GM12878 (cell line): ENCODE measurements around the gene CLN6. TPM values are rescaled to one million over a fixed set of nuclear protein-coding genes. Genes with fewer than 3 reads are reported as not detected.
"Not testable (repeated sequence)": the region's sequence is repeated elsewhere in the genome, so short reads cannot be mapped to it uniquely, and the experiment has no call there.

Source experiments
- ATAC-seq: fragments of 200-7000 bp; cut with Tn5 transposase; 3 replicates; pipeline ENCODE4 v1.9.1; 2020; ENCODE audit warnings: mild to moderate bottlenecking, moderate library complexity
- BruUV-seq: library from RNA; stranded (reverse); fragments of 400-500 nt; replicated peaks from 2 replicates; lab custom pipeline; 2021; lab: Mats Ljungman, UMichigan
- CTCF ChIA-PET: fragments of 300-600 bp; sonication (Branson Sonifier 250); formaldehyde crosslinking; extraction: SDS; loops from one replicate; lab custom pipeline; 2021; ENCODE audit warnings: inconsistent platforms; lab: Yijun Ruan, JAX
- POLR2A ChIA-PET: fragments of 350-600 bp; formaldehyde crosslinking; extraction: SDS; loops from one replicate; lab custom pipeline; 2021; ENCODE audit warnings: inconsistent platforms; lab: Charles Lee
- RAD21 ChIA-PET: fragments of 300-600 bp; sonication (Branson Sonifier 250); formaldehyde crosslinking; loops from one replicate; lab custom pipeline; 2023; ENCODE audit warnings: antibody characterized with exemption; ENCODE audit not compliant: unreplicated experiment; lab: Charles Lee
- SMC1A ChIA-PET: fragments of 300-600 bp; sonication (Branson Sonifier 250); formaldehyde crosslinking; loops from one replicate; lab custom pipeline; 2023; ENCODE audit not compliant: unreplicated experiment, uncharacterized antibody; lab: Charles Lee
- DNase-seq: peaks from one replicate; pipeline ENCODE4 v3.0.0-alpha.2; 2011; ENCODE audit warnings: low read depth, low spot score
- FAIRE-seq: peaks from 3 replicates; lab custom pipeline; 2011; peaks lifted over from hg19 to GRCh38; lab: Jason Lieb, UNC
- H2AFZ ChIP-seq: 2 replicates; pipeline ENCODE4 v1.6.0; 2011; ENCODE audit warnings: low read depth, low read length, control low read depth; ENCODE audit not compliant: control insufficient read depth
- H3K27ac ChIP-seq: 2 replicates; pipeline ENCODE4 v1.5.1; 2011; ENCODE audit warnings: control low read depth; ENCODE audit not compliant: control insufficient read depth, insufficient read depth
- H3K27me3 ChIP-seq, 2 experiments: replicated peaks in 1 of 2; 2 replicates each; pipeline versions ENCODE4 v1.6.0 to v1.6.1; 2011; ENCODE audit warnings: low read length in 1 of 2; ENCODE audit not compliant: control insufficient read depth in 2 of 2, insufficient read depth in 2 of 2
- H3K36me3 ChIP-seq, 2 experiments: 2 replicates each; pipeline ENCODE4 v1.5.1; 2011; ENCODE audit warnings: low read length in 1 of 2; ENCODE audit not compliant: control insufficient read depth in 2 of 2, insufficient read depth in 2 of 2
- H3K4me1 ChIP-seq: 2 replicates; pipeline ENCODE4 v1.6.1; 2011; ENCODE audit warnings: mild to moderate bottlenecking, low read length, moderate library complexity, mixed read lengths; ENCODE audit not compliant: control insufficient read depth, insufficient read depth
- H3K4me2 ChIP-seq: 2 replicates; pipeline ENCODE4 v1.6.0; 2011; ENCODE audit warnings: control low read depth; ENCODE audit not compliant: control insufficient read depth, insufficient read depth
- H3K4me3 ChIP-seq: fragments of 200-600 bp; sonication (generic); 2 replicates; pipeline ENCODE4 v1.5.1; 2016
- H3K79me2 ChIP-seq: 2 replicates; pipeline ENCODE4 v1.6.0; 2011; ENCODE audit warnings: low read length; ENCODE audit not compliant: control insufficient read depth, insufficient read depth
- H3K9ac ChIP-seq: 2 replicates; pipeline ENCODE4 v1.8.0; 2011; ENCODE audit warnings: low read length, control low read depth, mixed read lengths; ENCODE audit not compliant: control insufficient read depth, insufficient read depth
- H3K9me3 ChIP-seq: replicated peaks from 3 replicates; pipeline ENCODE4 v1.5.1; 2011; ENCODE audit warnings: mild to moderate bottlenecking, low read length; ENCODE audit not compliant: control insufficient read depth, insufficient read depth
- H4K20me1 ChIP-seq: 2 replicates; pipeline ENCODE4 v1.6.0; 2011; ENCODE audit not compliant: control insufficient read depth, insufficient read depth
- CEBPB ChIP-seq, 2 experiments: fragments of 150-350 bp in 1 of 2; IDR thresholded peaks; 2 replicates each; pipeline ENCODE4 v1.6.1; 2012 to 2014; ENCODE audit warnings: low read depth in 2 of 2, low read length in 2 of 2, borderline replicate concordance in 1 of 2, inconsistent platforms in 1 of 2
- CHD2 ChIP-seq: IDR thresholded peaks from 2 replicates; pipeline ENCODE4 v1.6.1; 2011; ENCODE audit warnings: low read depth, low read length, improper control_type of control experiment, borderline replicate concordance
- E4F1 ChIP-seq: fragments of 450-650 bp; IDR thresholded peaks from 2 replicates; pipeline ENCODE4 v1.6.1; 2018; ENCODE audit warnings: borderline replicate concordance, mild to moderate bottlenecking; ENCODE audit not compliant: partially characterized antibody
- FOXM1 ChIP-seq: IDR thresholded peaks from 2 replicates; pipeline ENCODE4 v1.6.1; 2012; ENCODE audit warnings: low read depth, mild to moderate bottlenecking, inconsistent platforms, low read length, moderate library complexity
- GABPA ChIP-seq: IDR thresholded peaks from 2 replicates; pipeline ENCODE4 v1.6.1; 2014; ENCODE audit warnings: antibody characterized with exemption, low read depth, mild to moderate bottlenecking, inconsistent platforms
- HSF1 ChIP-seq: fragments of 150-350 bp; IDR thresholded peaks from 2 replicates; pipeline ENCODE4 v1.6.1; 2014; ENCODE audit warnings: mild to moderate bottlenecking, low read depth, low read length
- LARP7 ChIP-seq: fragments of 450-650 bp; IDR thresholded peaks from 2 replicates; pipeline ENCODE4 v1.6.1; 2017; ENCODE audit warnings: mild to moderate bottlenecking
- MTA3 ChIP-seq: IDR thresholded peaks from 2 replicates; pipeline ENCODE4 v1.6.1; 2012; ENCODE audit warnings: low read length, inconsistent platforms, borderline replicate concordance
- SIX5 ChIP-seq: IDR thresholded peaks from 2 replicates; pipeline ENCODE4 v1.6.1; 2011; ENCODE audit warnings: mild to moderate bottlenecking, low read depth, low read length, moderate library complexity; ENCODE audit not compliant: severe bottlenecking
- SPI1 ChIP-seq: IDR thresholded peaks from 2 replicates; pipeline ENCODE4 v1.6.1; 2011; ENCODE audit warnings: low read depth, mild to moderate bottlenecking, low read length, moderate library complexity, borderline replicate concordance; ENCODE audit not compliant: insufficient read depth
- TBL1XR1 ChIP-seq: IDR thresholded peaks from 2 replicates; pipeline ENCODE4 v1.6.1; 2012; ENCODE audit warnings: low read depth, low read length, improper control_type of control experiment
- YBX1 ChIP-seq: fragments of 450-650 bp; IDR thresholded peaks from 2 replicates; pipeline ENCODE4 v1.6.1; 2016; ENCODE audit warnings: antibody characterized with exemption
- WGBS: methylation state at CpG from one replicate; pipeline ENCODE4 v1.1.6; 2016; ENCODE audit warnings: low lambda C conversion rate; ENCODE audit not compliant: insufficient replicate concordance, insufficient coverage; ENCODE audit errors: missing lambda C conversion rate; 5-methylcytosine and 5-hydroxymethylcytosine counted together
- in situ Hi-C: fragments of 300-500 bp; cut with MboI; formaldehyde crosslinking; loops from 9 replicates; pipeline ENCODE4 v1.14.3; 2018; ENCODE audit warnings: mixed read lengths
- intact Hi-C: fragments of 100-400 bp; cut with micrococcal nuclease; formaldehyde crosslinking; loops from one replicate; pipeline ENCODE4 v1.14.2; 2022; ENCODE audit not compliant: unreplicated experiment
- polyA plus RNA-seq, 11 experiments: library from polyadenylated mRNA; depleted of rRNA in 4 of 11; unstranded in 6 of 11; stranded (reverse) in 5 of 11; fragments of >200 nt; fragmentation: Nextera tagmentation in 4 of 11; fragmentation: Illumina TruSeq in 1 of 11; extraction: Ambion mirVana in 4 of 11; extraction: Trizol in 1 of 11; gene quantifications; 1 replicate in 1 of 11; 2 replicates in 10 of 11; pipeline versions ENCODE4 v1.2.1 to v1.2.3, GENCODE V29; 2011 to 2016; ENCODE audit warnings: inconsistent platforms in 2 of 11, missing spikeins in 2 of 11, low read depth in 1 of 11
- total RNA-seq, 4 experiments: library from RNA; depleted of rRNA in 3 of 4; stranded (reverse); fragments of >200 nt in 3 of 4; fragmentation: Illumina TruSeq in 1 of 4; extraction: Trizol in 1 of 4; gene quantifications; 2 replicates each; pipeline versions ENCODE4 v1.2.1 to v1.2.3, GENCODE V29; 2013 to 2021

The CLN6 gene
- total and polyA plus RNA-seq, 10 of the 15 experiments (the other 5 are each of a cell fraction or from before 2014, with no cell fraction given) = 0.74 to 69.0 (median 30.3) TPM

- TF ChIP-seq E4F1 (no peak), SIX5 (no peak), MTA3 (no peak), LARP7 (no peak), YBX1 (no peak), FOXM1 (no peak), GABPA (no peak), HSF1 (no peak)
These were observed 5.4 kb downstream of the CLN6 start (continued) for GRCh38 chr15:68224108-68224507.

DNA sequence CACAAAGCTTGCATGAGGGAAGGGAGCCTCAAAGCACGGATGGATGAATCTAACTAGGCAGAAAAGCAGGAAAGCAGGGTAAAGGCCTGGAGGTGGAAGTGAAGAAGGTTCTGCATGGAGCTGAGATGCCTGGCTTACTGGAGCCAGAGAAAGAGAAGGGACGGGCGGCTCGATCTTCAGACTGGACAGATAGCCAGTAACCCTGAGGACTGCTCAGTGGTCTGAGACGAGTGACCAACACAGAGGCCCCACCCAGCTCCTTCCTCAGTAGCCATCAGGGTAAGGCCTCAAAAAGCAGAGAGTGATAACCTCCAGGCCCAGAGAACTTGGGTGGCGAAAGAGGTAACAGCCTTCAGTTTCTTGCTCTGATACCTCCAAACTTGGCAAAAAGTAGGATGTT, 6.4 kb downstream of the CLN6 start:
- Histone ChIP-seq H2AFZ (no peak overlapping the region), H3K4me1 (peaks cover 33% of the 10 kb centered on the region), H3K27me3 (no peaks in the 10 kb centered on the region), H3K9me3 (no peaks in the 10 kb centered on the region), H3K4me3 (no peak overlapping the region), H3K36me3 (peaks cover 5 to 6% of the 10 kb centered on the region in 2 experiments; a peak in 3 of 4 replicates), H3K9ac (no peak overlapping the region), H3K79me2 (peaks cover 70% of the 10 kb centered on the region), H3K27ac (no peak overlapping the region), H3K4me2 (no peak overlapping the region), H4K20me1 (no peaks in the 10 kb centered on the region; the same call in 1 of the 2 replicates)
- SMC1A ChIA-PET = no interaction called here
- intact Hi-C loops (no loop called here), in situ Hi-C loops (no loop called here)
- DNase-seq = no peak
- RAD21 ChIA-PET = no interaction called here
- no peak for ATAC-seq
- 96% methylated on average over 6 of the region's 6 CpGs for WGBS
- FAIRE-seq = no peak
- POLR2A ChIA-PET = no interaction called here
- no peak for TF ChIP-seq CEBPB (IDR thresholded peaks at IDR 0.05; ENCODE audit: borderline replicate concordance in 1 of 2, low read depth in 2 of 2, low read length in 2 of 2)
- TF ChIP-seq SPI1 = no peak
- TF ChIP-seq CHD2 = no peak
- no peak for TF ChIP-seq TBL1XR1
- no TSS peak for BruUV-seq
- CTCF ChIA-PET = no interaction called here

- H3K36me3 ChIP-seq, intact Hi-C loops: not testable (repeated sequence)
- peaks cover 66% of the 10 kb centered on the region for H3K79me2 ChIP-seq
These were observed 7.1 kb downstream of the CLN6 start for GRCh38 chr15:68222432-68222743.

More at GRCh38 chr15:68222432-68222743, 7.1 kb downstream of the CLN6 start:
- CTCF ChIA-PET, RAD21 ChIA-PET, H3K4me3 ChIP-seq, H3K27ac ChIP-seq, H3K9ac ChIP-seq, FAIRE-seq, H3K27me3 ChIP-seq, H4K20me1 ChIP-seq, in situ Hi-C loops, ATAC-seq, DNase-seq, H3K9me3 ChIP-seq, SMC1A ChIA-PET, H2AFZ ChIP-seq, H3K4me2 ChIP-seq, BruUV-seq: not testable (repeated sequence)
- 97% methylated on average over 13 of the region's 18 CpGs for WGBS
- H3K4me1 ChIP-seq = peaks cover 25% of the 10 kb centered on the region
- POLR2A ChIA-PET = interaction anchor here (0.8 kb wide), 1 partner anchor 34 kb away, joined by 3 read pairs; no protein-coding TSS in a partner anchor
